Parathyroid adenoma (tissue), 2 donors: Measurements from ENCODE around the gene PTGDS.

ENCODE experiments used
- H2AFZ ChIP-seq: fragments of 300-600 bp; sonication (generic); one replicate; pipeline ENCODE4 v1.7.0; 2017; ENCODE audit warnings: antibody characterized with exemption, mild to moderate bottlenecking
- H3K27ac ChIP-seq: fragments of 300-600 bp; sonication (generic); one replicate; pipeline ENCODE4 v1.7.0; 2017
- H3K27me3 ChIP-seq: fragments of 300-600 bp; sonication (generic); one replicate; pipeline ENCODE4 v1.7.0; 2017; ENCODE audit warnings: low read length; ENCODE audit not compliant: control insufficient read depth, insufficient read depth
- H3K36me3 ChIP-seq: fragments of 300-600 bp; sonication (generic); one replicate; pipeline ENCODE4 v1.7.0; 2017; ENCODE audit warnings: low read length; ENCODE audit not compliant: control insufficient read depth, insufficient read depth
- H3K4me1 ChIP-seq: fragments of 300-600 bp; sonication (generic); one replicate; pipeline ENCODE4 v1.7.0; 2017; ENCODE audit warnings: control low read depth
- H3K4me2 ChIP-seq: fragments of 300-600 bp; sonication (generic); one replicate; pipeline ENCODE4 v1.7.0; 2017; ENCODE audit warnings: low read length
- H3K4me3 ChIP-seq: fragments of 300-600 bp; sonication (generic); one replicate; pipeline ENCODE4 v1.7.0; 2017; ENCODE audit warnings: low read depth, low read length
- H3K79me2 ChIP-seq: fragments of 300-600 bp; sonication (generic); one replicate; pipeline ENCODE4 v1.7.0; 2017; ENCODE audit warnings: control low read depth
- H3K9ac ChIP-seq: fragments of 300-600 bp; sonication (generic); one replicate; pipeline ENCODE4 v1.7.0; 2017; ENCODE audit warnings: mild to moderate bottlenecking
- H3K9me3 ChIP-seq: fragments of 300-600 bp; sonication (generic); one replicate; pipeline ENCODE4 v1.7.0; 2017; ENCODE audit warnings: low read length; ENCODE audit not compliant: control insufficient read depth
- TF ChIP-seq, protein P1 (sequence below): fragments of 300-600 bp; sonication (generic); IDR thresholded peaks from one replicate; pipeline ENCODE4 v1.7.0; 2017; ENCODE audit warnings: antibody characterized with exemption, mild to moderate bottlenecking
- donor health status: primary hyperparathyroidism.

PTGDS gene

DNA sequence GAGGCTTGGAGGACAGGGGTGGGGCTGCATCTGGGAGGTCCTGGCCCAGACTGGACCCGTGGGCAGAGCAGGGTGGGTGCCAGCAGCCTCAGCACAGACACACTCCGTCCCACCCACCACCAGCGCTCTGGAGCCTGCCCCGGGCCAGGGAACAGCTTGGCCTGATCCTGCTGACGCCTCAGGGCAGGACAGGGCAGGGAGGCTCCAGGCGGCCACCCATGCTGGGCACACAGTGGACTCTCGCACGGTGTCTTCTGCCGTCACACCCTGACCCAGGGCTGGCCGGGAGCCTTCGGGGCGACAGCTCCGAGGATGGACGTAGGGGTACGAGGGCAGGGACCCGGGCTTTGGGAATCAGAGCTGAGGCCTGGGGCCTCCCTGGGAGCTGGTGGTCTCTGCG lies 8.2 kb upstream of the PTGDS start:
- H3K36me3 ChIP-seq, result no peaks in the 10 kb centered on the region
- H3K9me3 ChIP-seq, result no peaks in the 10 kb centered on the region
- H3K4me2 ChIP-seq, result no peak overlapping the region
- H3K79me2 ChIP-seq, result no peaks in the 10 kb centered on the region
- H3K27me3 ChIP-seq, result no peaks in the 10 kb centered on the region
- H3K4me3 ChIP-seq, result no peak overlapping the region
- H3K27ac ChIP-seq, result no peak overlapping the region
- H2AFZ ChIP-seq, result no peak overlapping the region
- H3K4me1 ChIP-seq, result no peaks in the 10 kb centered on the region
- TF ChIP-seq, protein P1, sequence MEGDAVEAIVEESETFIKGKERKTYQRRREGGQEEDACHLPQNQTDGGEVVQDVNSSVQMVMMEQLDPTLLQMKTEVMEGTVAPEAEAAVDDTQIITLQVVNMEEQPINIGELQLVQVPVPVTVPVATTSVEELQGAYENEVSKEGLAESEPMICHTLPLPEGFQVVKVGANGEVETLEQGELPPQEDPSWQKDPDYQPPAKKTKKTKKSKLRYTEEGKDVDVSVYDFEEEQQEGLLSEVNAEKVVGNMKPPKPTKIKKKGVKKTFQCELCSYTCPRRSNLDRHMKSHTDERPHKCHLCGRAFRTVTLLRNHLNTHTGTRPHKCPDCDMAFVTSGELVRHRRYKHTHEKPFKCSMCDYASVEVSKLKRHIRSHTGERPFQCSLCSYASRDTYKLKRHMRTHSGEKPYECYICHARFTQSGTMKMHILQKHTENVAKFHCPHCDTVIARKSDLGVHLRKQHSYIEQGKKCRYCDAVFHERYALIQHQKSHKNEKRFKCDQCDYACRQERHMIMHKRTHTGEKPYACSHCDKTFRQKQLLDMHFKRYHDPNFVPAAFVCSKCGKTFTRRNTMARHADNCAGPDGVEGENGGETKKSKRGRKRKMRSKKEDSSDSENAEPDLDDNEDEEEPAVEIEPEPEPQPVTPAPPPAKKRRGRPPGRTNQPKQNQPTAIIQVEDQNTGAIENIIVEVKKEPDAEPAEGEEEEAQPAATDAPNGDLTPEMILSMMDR, result no peak
- H3K9ac ChIP-seq, result no peak overlapping the region

DNA sequence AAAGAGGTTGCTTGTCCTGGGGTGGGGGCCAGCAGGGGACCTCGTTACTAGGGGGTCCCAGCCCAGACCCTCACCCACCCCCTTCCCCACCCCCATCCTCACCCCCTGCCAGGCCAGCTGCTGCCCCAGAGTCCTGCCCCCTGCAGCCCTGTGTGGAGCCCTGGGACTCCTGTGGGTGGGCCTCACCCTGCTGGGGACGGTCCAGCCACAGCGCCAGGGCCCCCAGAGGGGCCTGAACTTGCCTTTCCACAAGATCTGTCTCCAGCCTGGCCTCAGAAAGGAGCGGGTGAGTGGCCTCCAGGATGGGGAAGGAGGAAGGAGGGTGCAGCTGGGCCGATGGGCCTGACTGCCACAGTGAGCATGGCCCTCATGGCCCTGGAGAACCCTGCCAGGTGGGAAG lies 7.5 kb upstream of the PTGDS start:
- Histone ChIP-seq H3K4me2 (no peak overlapping the region), H3K36me3 (no peaks in the 10 kb centered on the region), H3K27ac (no peak overlapping the region), H3K4me1 (no peaks in the 10 kb centered on the region), H3K27me3 (no peaks in the 10 kb centered on the region), H2AFZ (no peak overlapping the region), H3K79me2 (no peaks in the 10 kb centered on the region), H3K4me3 (no peak overlapping the region), H3K9me3 (no peaks in the 10 kb centered on the region), H3K9ac (no peak overlapping the region)
- TF ChIP-seq, protein P1, result no peak

DNA sequence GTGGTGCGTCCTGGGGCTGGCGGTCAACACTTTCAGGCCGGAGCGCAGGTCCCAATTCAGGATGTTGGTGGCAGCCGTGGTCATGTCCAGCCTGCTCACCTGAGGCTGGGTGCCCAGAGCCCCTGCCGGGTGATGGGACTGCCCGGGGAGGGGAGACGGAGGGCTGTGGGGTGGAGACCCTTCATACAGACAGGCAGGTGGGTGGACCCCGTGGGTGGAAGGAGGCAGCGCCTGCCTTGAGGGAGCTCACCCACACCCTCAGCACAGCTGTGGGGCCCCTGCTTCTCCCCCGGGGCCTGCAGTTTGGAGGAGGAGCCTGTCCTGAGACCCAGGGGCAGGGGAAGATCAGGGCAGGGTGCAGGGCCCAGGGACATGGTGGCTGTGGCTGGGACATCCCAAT lies 6.9 kb upstream of the PTGDS start:
- H3K27me3 ChIP-seq, result no peaks in the 10 kb centered on the region
- no peak overlapping the region for H3K27ac ChIP-seq
- H3K36me3 ChIP-seq, result no peaks in the 10 kb centered on the region
- no peak overlapping the region for H3K9ac ChIP-seq
- H3K79me2 ChIP-seq, result no peaks in the 10 kb centered on the region
- H3K4me1 ChIP-seq, result no peaks in the 10 kb centered on the region
- TF ChIP-seq, protein P1, result no peak
- H3K4me3 ChIP-seq, result no peak overlapping the region
- H3K9me3 ChIP-seq, result no peaks in the 10 kb centered on the region
- H3K4me2 ChIP-seq, result no peak overlapping the region
- no peak overlapping the region for H2AFZ ChIP-seq

DNA sequence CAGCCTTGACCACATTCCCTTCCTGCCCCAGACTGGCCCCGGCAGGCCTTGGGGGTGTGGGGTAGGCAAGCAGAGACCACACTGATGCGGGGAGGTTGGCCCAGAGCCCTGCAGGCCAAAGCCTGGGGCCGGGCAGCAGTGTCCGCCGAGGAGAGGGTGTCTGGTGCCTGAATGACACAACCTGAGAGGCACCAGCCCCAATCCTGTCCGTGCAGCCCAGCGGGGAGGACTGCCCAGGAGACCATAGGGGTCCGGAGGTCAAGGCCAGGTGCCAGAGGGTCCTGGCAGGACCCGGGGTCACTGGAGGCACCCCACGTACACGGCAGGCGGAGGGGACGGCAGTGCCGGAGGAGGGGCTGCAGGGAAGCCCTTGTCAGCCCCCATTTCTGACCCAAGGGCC lies 5.6 kb upstream of the PTGDS start:
- no peak overlapping the region for H3K4me2 ChIP-seq
- H3K79me2 ChIP-seq, result no peaks in the 10 kb centered on the region
- no peaks in the 10 kb centered on the region for H3K9me3 ChIP-seq
- H3K36me3 ChIP-seq, result no peaks in the 10 kb centered on the region
- no peak overlapping the region for H3K27ac ChIP-seq
- H3K9ac ChIP-seq, result no peak overlapping the region
- H3K4me3 ChIP-seq, result no peak overlapping the region
- no peaks in the 10 kb centered on the region for H3K27me3 ChIP-seq
- H2AFZ ChIP-seq, result no peak overlapping the region
- TF ChIP-seq, protein P1, result no peak
- H3K4me1 ChIP-seq, result no peaks in the 10 kb centered on the region

DNA sequence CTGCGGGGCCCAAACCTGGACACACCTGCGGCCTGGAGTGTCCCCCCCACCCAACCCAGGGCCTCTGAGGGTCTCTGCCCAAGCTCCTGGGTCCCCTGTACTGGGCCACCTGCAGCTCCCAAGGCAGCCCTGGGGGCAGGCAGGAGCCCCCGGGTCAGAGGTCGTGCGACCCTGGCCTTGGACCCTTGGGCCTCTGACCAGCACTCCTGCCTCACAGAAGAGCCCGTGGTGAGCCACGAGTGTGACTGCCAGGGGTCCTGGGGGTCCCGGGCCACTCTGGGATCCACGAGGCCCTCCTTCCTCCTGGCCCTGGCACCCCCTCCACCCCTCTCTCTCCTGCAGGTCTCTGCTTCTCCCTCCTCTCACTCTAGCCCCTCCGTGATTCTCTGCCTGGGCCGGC lies 5.0 kb upstream of the PTGDS start:
- no peaks in the 10 kb centered on the region for H3K9me3 ChIP-seq
- no peaks in the 10 kb centered on the region for H3K79me2 ChIP-seq
- no peak overlapping the region for H3K9ac ChIP-seq
- H3K4me1 ChIP-seq, result no peaks in the 10 kb centered on the region
- no peaks in the 10 kb centered on the region for H3K36me3 ChIP-seq
- H3K27ac ChIP-seq, result no peak overlapping the region
- no peak overlapping the region for H2AFZ ChIP-seq
- no peaks in the 10 kb centered on the region for H3K27me3 ChIP-seq
- TF ChIP-seq, protein P1, result no peak
- no peak overlapping the region for H3K4me3 ChIP-seq
- no peak overlapping the region for H3K4me2 ChIP-seq
